Measurements from ENCODE around the gene SOX4.
A peak's percentile ranks its signal among the peaks of the same experiment; 100 is the strongest.

The SOX4 gene

DNA sequence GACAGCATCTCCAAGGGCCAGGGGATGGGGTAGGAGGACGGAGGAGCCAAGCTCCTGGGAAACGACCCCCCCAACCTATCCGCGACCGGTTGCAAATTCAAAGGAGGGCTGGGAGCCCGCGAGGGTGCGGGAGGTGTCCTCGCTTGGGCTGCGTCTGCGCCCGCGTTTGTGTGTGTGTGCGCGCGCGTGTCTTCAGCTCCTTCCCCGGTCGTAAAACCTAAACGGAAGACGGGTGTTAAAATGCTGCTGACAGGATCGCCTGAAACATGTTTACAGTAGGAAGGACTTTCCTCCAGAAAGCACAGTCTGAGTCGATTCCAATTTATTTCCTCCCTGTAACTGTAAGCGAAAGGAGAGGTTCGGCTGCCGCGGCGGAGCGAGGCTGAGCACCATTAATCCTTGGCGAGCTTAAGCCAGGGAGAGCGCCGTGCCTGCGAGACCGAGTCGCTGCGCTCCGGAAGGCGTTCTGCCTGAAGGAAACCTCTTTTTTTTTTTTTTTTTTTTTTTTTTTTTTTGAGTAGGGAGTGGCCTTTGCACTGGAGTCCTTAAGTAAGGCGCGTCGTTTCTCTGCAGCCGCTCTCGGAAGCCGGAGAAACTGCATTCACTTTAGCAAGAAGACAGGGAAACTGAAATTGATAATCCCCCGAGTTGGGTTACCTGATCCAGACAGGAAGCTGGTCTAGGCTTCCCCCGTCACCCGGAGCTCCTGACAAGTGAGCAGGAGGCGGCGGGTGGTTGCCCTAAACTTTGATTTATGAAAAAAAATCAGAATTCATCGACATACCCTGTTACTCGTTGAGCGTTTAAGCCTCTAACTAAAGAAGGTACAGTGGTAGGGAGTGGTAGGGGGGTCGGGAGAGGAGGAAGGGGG, 4.8 kb upstream of the SOX4 start (continued):
- TF ChIP-seq ZNF510 (tag by site-specific recombination; IDR thresholded peaks at IDR 0.05; ENCODE audit: insufficient replicate concordance) (no peak), ZBTB1 (tag by site-specific recombination; IDR thresholded peaks at IDR 0.05) (no peak), ZNF221 (tag by site-specific recombination; IDR thresholded peaks at IDR 0.05; ENCODE audit: borderline replicate concordance) (no peak), RBAK (tag by site-specific recombination; IDR thresholded peaks at IDR 0.05) (no peak), ZNF768 (tag by site-specific recombination; IDR thresholded peaks at IDR 0.05) (no peak), KLF9 (tag by site-specific recombination; IDR thresholded peaks at IDR 0.05; ENCODE audit: low read depth) (no peak), ZNF776 (tag by site-specific recombination; IDR thresholded peaks at IDR 0.05; ENCODE audit: borderline replicate concordance) (no peak), MZF1 (tag by site-specific recombination; IDR thresholded peaks at IDR 0.05; ENCODE audit: borderline replicate concordance) (peak; percentile 77), ZFHX2 (tag by site-specific recombination; conservative IDR thresholded peaks at IDR 0.05) (no peak), ZNF394 (tag by site-specific recombination; IDR thresholded peaks at IDR 0.05; ENCODE audit: borderline replicate concordance) (peak; percentile 34), ZBTB17 (tag by site-specific recombination; IDR thresholded peaks at IDR 0.05) (peak; percentile 79), ZNF76 (tag by site-specific recombination; IDR thresholded peaks at IDR 0.05; ENCODE audit: borderline replicate concordance, low read depth) (peak; percentile 43; the same call in 1 of the 2 replicates), ZNF10 (tag by site-specific recombination; IDR thresholded peaks at IDR 0.05) (0 out of 2 replicates have a peak, but pooled peaks have one; percentile 18), ZNF600 (tag by site-specific recombination; IDR thresholded peaks at IDR 0.05) (peak; percentile 78), ZNF585B (tag by site-specific recombination; IDR thresholded peaks at IDR 0.05) (no peak), ZFP3 (tag by site-specific recombination; IDR thresholded peaks at IDR 0.05; ENCODE audit: low read depth) (no peak), BCL11B (tag by site-specific recombination; IDR thresholded peaks at IDR 0.05; ENCODE audit: low read depth) (no peak), ZNF366 (tag by site-specific recombination; conservative IDR thresholded peaks at IDR 0.05) (peak; percentile 75), ZNF660 (tag by site-specific recombination; IDR thresholded peaks at IDR 0.05) (no peak)
- TF ChIP-seq, protein P1, sequence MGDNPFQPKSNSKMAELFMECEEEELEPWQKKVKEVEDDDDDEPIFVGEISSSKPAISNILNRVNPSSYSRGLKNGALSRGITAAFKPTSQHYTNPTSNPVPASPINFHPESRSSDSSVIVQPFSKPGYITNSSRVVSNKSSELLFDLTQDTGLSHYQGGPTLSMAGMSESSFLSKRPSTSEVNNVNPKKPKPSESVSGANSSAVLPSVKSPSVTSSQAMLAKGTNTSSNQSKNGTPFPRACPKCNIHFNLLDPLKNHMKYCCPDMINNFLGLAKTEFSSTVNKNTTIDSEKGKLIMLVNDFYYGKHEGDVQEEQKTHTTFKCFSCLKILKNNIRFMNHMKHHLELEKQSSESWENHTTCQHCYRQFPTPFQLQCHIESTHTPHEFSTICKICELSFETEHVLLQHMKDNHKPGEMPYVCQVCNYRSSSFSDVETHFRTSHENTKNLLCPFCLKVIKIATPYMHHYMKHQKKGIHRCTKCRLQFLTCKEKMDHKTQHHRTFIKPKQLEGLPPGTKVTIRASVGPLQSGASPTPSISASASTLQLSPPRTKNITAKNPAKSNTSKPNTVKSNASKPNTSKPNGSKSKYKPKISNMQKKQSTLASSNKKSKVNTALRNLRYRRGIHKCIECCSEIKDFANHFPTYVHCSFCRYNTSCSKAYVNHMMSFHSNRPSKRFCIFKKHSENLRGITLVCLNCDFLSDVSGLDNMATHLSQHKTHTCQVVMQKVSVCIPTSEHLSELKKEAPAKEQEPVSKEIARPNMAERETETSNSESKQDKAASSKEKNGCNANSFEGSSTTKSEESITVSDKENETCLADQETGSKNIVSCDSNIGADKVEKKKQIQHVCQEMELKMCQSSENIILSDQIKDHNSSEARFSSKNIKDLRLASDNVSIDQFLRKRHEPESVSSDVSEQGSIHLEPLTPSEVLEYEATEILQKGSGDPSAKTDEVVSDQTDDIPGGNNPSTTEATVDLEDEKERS (tag by site-specific recombination; IDR thresholded peaks at IDR 0.05), result no peak
- TF ChIP-seq, protein P2, sequence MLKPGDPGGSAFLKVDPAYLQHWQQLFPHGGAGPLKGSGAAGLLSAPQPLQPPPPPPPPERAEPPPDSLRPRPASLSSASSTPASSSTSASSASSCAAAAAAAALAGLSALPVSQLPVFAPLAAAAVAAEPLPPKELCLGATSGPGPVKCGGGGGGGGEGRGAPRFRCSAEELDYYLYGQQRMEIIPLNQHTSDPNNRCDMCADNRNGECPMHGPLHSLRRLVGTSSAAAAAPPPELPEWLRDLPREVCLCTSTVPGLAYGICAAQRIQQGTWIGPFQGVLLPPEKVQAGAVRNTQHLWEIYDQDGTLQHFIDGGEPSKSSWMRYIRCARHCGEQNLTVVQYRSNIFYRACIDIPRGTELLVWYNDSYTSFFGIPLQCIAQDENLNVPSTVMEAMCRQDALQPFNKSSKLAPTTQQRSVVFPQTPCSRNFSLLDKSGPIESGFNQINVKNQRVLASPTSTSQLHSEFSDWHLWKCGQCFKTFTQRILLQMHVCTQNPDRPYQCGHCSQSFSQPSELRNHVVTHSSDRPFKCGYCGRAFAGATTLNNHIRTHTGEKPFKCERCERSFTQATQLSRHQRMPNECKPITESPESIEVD (tag by site-specific recombination; IDR thresholded peaks at IDR 0.05), result peak; percentile 64
- TF ChIP-seq, protein P3, sequence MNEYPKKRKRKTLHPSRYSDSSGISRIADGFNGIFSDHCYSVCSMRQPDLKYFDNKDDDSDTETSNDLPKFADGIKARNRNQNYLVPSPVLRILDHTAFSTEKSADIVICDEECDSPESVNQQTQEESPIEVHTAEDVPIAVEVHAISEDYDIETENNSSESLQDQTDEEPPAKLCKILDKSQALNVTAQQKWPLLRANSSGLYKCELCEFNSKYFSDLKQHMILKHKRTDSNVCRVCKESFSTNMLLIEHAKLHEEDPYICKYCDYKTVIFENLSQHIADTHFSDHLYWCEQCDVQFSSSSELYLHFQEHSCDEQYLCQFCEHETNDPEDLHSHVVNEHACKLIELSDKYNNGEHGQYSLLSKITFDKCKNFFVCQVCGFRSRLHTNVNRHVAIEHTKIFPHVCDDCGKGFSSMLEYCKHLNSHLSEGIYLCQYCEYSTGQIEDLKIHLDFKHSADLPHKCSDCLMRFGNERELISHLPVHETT (tag by site-specific recombination; IDR thresholded peaks at IDR 0.05), result peak; percentile 40; the same call in 1 of the 2 replicates
- TF ChIP-seq, protein P4, sequence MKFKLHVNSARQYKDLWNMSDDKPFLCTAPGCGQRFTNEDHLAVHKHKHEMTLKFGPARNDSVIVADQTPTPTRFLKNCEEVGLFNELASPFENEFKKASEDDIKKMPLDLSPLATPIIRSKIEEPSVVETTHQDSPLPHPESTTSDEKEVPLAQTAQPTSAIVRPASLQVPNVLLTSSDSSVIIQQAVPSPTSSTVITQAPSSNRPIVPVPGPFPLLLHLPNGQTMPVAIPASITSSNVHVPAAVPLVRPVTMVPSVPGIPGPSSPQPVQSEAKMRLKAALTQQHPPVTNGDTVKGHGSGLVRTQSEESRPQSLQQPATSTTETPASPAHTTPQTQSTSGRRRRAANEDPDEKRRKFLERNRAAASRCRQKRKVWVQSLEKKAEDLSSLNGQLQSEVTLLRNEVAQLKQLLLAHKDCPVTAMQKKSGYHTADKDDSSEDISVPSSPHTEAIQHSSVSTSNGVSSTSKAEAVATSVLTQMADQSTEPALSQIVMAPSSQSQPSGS (tag by site-specific recombination; IDR thresholded peaks at IDR 0.05; ENCODE audit: low read depth), result no peak
- TF ChIP-seq, protein P5, sequence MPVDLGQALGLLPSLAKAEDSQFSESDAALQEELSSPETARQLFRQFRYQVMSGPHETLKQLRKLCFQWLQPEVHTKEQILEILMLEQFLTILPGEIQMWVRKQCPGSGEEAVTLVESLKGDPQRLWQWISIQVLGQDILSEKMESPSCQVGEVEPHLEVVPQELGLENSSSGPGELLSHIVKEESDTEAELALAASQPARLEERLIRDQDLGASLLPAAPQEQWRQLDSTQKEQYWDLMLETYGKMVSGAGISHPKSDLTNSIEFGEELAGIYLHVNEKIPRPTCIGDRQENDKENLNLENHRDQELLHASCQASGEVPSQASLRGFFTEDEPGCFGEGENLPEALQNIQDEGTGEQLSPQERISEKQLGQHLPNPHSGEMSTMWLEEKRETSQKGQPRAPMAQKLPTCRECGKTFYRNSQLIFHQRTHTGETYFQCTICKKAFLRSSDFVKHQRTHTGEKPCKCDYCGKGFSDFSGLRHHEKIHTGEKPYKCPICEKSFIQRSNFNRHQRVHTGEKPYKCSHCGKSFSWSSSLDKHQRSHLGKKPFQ (tag by site-specific recombination; IDR thresholded peaks at IDR 0.05), result no peak
- TF ChIP-seq, protein P6, sequence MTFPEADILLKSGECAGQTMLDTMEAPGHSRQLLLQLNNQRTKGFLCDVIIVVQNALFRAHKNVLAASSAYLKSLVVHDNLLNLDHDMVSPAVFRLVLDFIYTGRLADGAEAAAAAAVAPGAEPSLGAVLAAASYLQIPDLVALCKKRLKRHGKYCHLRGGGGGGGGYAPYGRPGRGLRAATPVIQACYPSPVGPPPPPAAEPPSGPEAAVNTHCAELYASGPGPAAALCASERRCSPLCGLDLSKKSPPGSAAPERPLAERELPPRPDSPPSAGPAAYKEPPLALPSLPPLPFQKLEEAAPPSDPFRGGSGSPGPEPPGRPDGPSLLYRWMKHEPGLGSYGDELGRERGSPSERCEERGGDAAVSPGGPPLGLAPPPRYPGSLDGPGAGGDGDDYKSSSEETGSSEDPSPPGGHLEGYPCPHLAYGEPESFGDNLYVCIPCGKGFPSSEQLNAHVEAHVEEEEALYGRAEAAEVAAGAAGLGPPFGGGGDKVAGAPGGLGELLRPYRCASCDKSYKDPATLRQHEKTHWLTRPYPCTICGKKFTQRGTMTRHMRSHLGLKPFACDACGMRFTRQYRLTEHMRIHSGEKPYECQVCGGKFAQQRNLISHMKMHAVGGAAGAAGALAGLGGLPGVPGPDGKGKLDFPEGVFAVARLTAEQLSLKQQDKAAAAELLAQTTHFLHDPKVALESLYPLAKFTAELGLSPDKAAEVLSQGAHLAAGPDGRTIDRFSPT (tag by site-specific recombination; IDR thresholded peaks at IDR 0.05), result no peak
